Keratinocyte (primary cell): ENCODE measurements around the gene PIEZO1. TPM values are rescaled to one million over a fixed set of nuclear protein-coding genes. Genes with fewer than 3 reads are reported as not detected.
A peak's percentile ranks its signal among the peaks of the same experiment; 100 is the strongest.

Source experiments
- DNase-seq: peaks from one replicate; pipeline ENCODE4 v3.0.0-alpha.2; 2011; ENCODE audit warnings: low read depth, missing footprints, low spot score
- FAIRE-seq: peaks from 2 replicates; lab custom pipeline; 2011; peaks lifted over from hg19 to GRCh38; lab: Jason Lieb, UNC
- H2AFZ ChIP-seq: 2 replicates; pipeline ENCODE4 v1.6.0; 2012; ENCODE audit warnings: low read length, control low read depth, inconsistent platforms; ENCODE audit not compliant: control insufficient read depth
- H3K27ac ChIP-seq: 2 replicates; pipeline ENCODE4 v1.5.1; 2011; ENCODE audit warnings: low read length; ENCODE audit not compliant: control insufficient read depth, insufficient read depth
- H3K27me3 ChIP-seq: 3 replicates; pipeline ENCODE4 v1.6.0; 2011; ENCODE audit warnings: low read length; ENCODE audit not compliant: control insufficient read depth, insufficient read depth; ENCODE audit errors: extremely low read depth
- H3K36me3 ChIP-seq, 2 experiments: 2 replicates in 1 of 2; 3 replicates in 1 of 2; pipeline ENCODE4 v1.5.1; 2011; ENCODE audit warnings: low read length in 2 of 2, mild to moderate bottlenecking in 1 of 2; ENCODE audit not compliant: control insufficient read depth in 2 of 2, insufficient read depth in 2 of 2; ENCODE audit errors: extremely low read depth in 1 of 2
- H3K4me1 ChIP-seq: 3 replicates; pipeline ENCODE4 v1.5.1; 2011; ENCODE audit warnings: low read length; ENCODE audit not compliant: control insufficient read depth, insufficient read depth; ENCODE audit errors: extremely low read depth
- H3K4me2 ChIP-seq: 3 replicates; pipeline ENCODE4 v1.6.0; 2011; ENCODE audit warnings: low read depth, low read length; ENCODE audit not compliant: control insufficient read depth, insufficient read depth; ENCODE audit errors: extremely low read depth
- H3K4me3 ChIP-seq, 3 experiments: fragments of 200-600 bp in 1 of 3; sonication (generic) in 1 of 3; 2 replicates in 2 of 3; 3 replicates in 1 of 3; pipeline ENCODE4 v1.5.1; 2011 to 2016; ENCODE audit warnings: low read length in 3 of 3, mild to moderate bottlenecking in 3 of 3, control low read depth in 2 of 3, inconsistent platforms in 1 of 3, low read depth in 1 of 3, mixed read lengths in 1 of 3, mixed run types in 1 of 3, moderate library complexity in 1 of 3; ENCODE audit not compliant: control insufficient read depth in 2 of 3, insufficient read depth in 2 of 3; ENCODE audit errors: extremely low read depth in 1 of 3
- H3K79me2 ChIP-seq: 2 replicates; pipeline ENCODE4 v1.6.0; 2012; ENCODE audit warnings: low read length; ENCODE audit not compliant: control insufficient read depth, insufficient read depth
- H3K9ac ChIP-seq: 3 replicates; pipeline ENCODE4 v1.6.0; 2011; ENCODE audit warnings: low read length; ENCODE audit not compliant: control insufficient read depth, insufficient read depth; ENCODE audit errors: extremely low read depth
- H3K9me1 ChIP-seq: 3 replicates; pipeline ENCODE4 v1.6.0; 2011; ENCODE audit warnings: low read length; ENCODE audit not compliant: control insufficient read depth, insufficient read depth; ENCODE audit errors: extremely low read depth
- H3K9me3 ChIP-seq: 2 replicates; pipeline ENCODE4 v1.5.1; 2012; ENCODE audit warnings: low read depth, low read length; ENCODE audit not compliant: control insufficient read depth
- H4K20me1 ChIP-seq: 3 replicates; pipeline ENCODE4 v1.6.0; 2011; ENCODE audit warnings: low read length; ENCODE audit not compliant: control insufficient read depth, insufficient read depth; ENCODE audit errors: extremely low read depth
- CTCF ChIP-seq, 3 experiments: IDR thresholded peaks in 1 of 3; conservative IDR thresholded peaks in 1 of 3; optimal IDR thresholded peaks in 1 of 3; 2 replicates in 2 of 3; 3 replicates in 1 of 3; pipeline versions ENCODE3 to v1.5.1; 2011; ENCODE audit warnings: low read length in 3 of 3, mild to moderate bottlenecking in 3 of 3, moderate library complexity in 2 of 3, control low read depth in 1 of 3, inconsistent platforms in 1 of 3; ENCODE audit not compliant: insufficient read depth in 2 of 3; ENCODE audit errors: extremely low read depth in 1 of 3
- EZH2 ChIP-seq: IDR thresholded peaks from one replicate; pipeline ENCODE4 v1.6.1; 2012; ENCODE audit warnings: inconsistent platforms, mild to moderate bottlenecking, low read length, moderate library complexity
- dilution Hi-C: fragments of 300-500 bp; cut with MboI; formaldehyde crosslinking; loops from one replicate; pipeline ENCODE4 v1.7.0; 2020; ENCODE audit warnings: low sequenced_read_pairs; ENCODE audit not compliant: extremely low pct_ligation_motif_present
- polyA plus RNA-seq, 5 experiments: library from polyadenylated mRNA; depleted of rRNA in 3 of 5; stranded (reverse) in 3 of 5; stranded (forward) in 1 of 5; unstranded in 1 of 5; fragments of >200 nt; gene quantifications; 1 replicate in 1 of 5; 2 replicates in 3 of 5; 3 replicates in 1 of 5; pipeline versions ENCODE4 v1.2.1 to v1.2.3, GENCODE V29; 2011 to 2012; ENCODE audit warnings: missing spikeins in 2 of 5, low read depth in 1 of 5, low replicate concordance in 1 of 5

The PIEZO1 gene
- polyA plus RNA-seq, 1 donor (not counting 4 experiments of a cell fraction or from before 2014, with no cell fraction given) = 62.8 TPM

- TF ChIP-seq CTCF (optimal IDR thresholded peaks at IDR 0.05 in 1 of 3, IDR thresholded peaks at IDR 0.05 in 1 of 3, conservative IDR thresholded peaks at IDR 0.05 in 1 of 3; ENCODE audit: extremely low read depth in 1 of 3, insufficient read depth in 2 of 3, low read length in 3 of 3) (no peak), EZH2 (no peak)
- Histone ChIP-seq H3K9me3 (no peaks in the 10 kb centered on the region), H3K9ac (no peak overlapping the region), H4K20me1 (no peaks in the 10 kb centered on the region), H3K79me2 (peaks cover 23% of the 10 kb centered on the region), H2AFZ (no peak overlapping the region), H3K27me3 (no peaks in the 10 kb centered on the region), H3K4me2 (no peak overlapping the region), H3K4me3 (no peak overlapping the region), H3K27ac (no peak overlapping the region), H3K36me3 (peaks cover 20 to 27% of the 10 kb centered on the region in 2 experiments), H3K4me1 (peaks cover 3% of the 10 kb centered on the region), H3K9me1 (no peaks in the 10 kb centered on the region)
- dilution Hi-C loops = no loop called here
- DNase-seq (no peak), FAIRE-seq (no peak)
Measured at GRCh38 chr16:88710556-88710955, 74.5 kb downstream of the PIEZO1 start.

GRCh38 chr16:88706965-88707826, 77.8 kb downstream of the PIEZO1 start:
- FAIRE-seq = no peak
- H3K27ac ChIP-seq = peak overlapping the region; percentile 58

More at GRCh38 chr16:88706965-88707826, 77.8 kb downstream of the PIEZO1 start:
- Histone ChIP-seq H3K79me2 (peaks cover 23% of the 10 kb centered on the region), H3K9ac (peak overlapping the region; percentile 85), H3K36me3 (peaks cover 5 to 7% of the 10 kb centered on the region in 2 experiments), H3K4me3 (peak overlapping the region; percentile 92 to 97 (median 95)), H3K9me3 (no peaks in the 10 kb centered on the region), H3K9me1 (no peaks in the 10 kb centered on the region), H3K4me1 (peaks cover 9% of the 10 kb centered on the region), H3K4me2 (peak overlapping the region; percentile 91), H2AFZ (peak overlapping the region; percentile 89), H3K27me3 (no peaks in the 10 kb centered on the region), H4K20me1 (no peaks in the 10 kb centered on the region)
- DNase-seq = no peak
- TF ChIP-seq EZH2 (no peak), CTCF (optimal IDR thresholded peaks at IDR 0.05 in 1 of 3, IDR thresholded peaks at IDR 0.05 in 1 of 3, conservative IDR thresholded peaks at IDR 0.05 in 1 of 3; ENCODE audit: extremely low read depth in 1 of 3, insufficient read depth in 2 of 3, low read length in 3 of 3) (no peak)
- dilution Hi-C loops = no loop called here
